Uterus (tissue), 4 donors: Measurements from ENCODE around the gene HDAC4. TPM values are rescaled to one million over a fixed set of nuclear protein-coding genes. Genes with fewer than 3 reads are reported as not detected.

Source experiments
- DNase-seq, 2 donors: peaks; one replicate each; pipeline ENCODE4 v3.0.0-alpha.2; 2019 to 2020
- H3K27ac ChIP-seq, 2 donors: fragments of 200-600 bp; sonication (generic); 1 replicate in 1 of 2; 2 replicates in 1 of 2; pipeline ENCODE4 v1.5.1; 2016 to 2018
- H3K27me3 ChIP-seq, 2 donors: fragments of 200-600 bp; sonication (generic); one replicate each; pipeline ENCODE4 v1.5.1; 2018 to 2019; ENCODE audit warnings: control low read depth in 1 of 2
- H3K36me3 ChIP-seq, 2 donors: fragments of 200-600 bp; sonication (generic); one replicate each; pipeline ENCODE4 v1.5.1; 2019; ENCODE audit warnings: control low read depth in 1 of 2
- H3K4me1 ChIP-seq, 2 donors: fragments of 200-600 bp; sonication (generic); one replicate each; pipeline ENCODE4 v1.5.1; 2018 to 2019; ENCODE audit warnings: control low read depth in 1 of 2
- H3K4me3 ChIP-seq, 2 donors: fragments of 200-600 bp; sonication (generic); 1 replicate in 1 of 2; 2 replicates in 1 of 2; pipeline ENCODE4 v1.5.1; 2018 to 2019; ENCODE audit warnings: mild to moderate bottlenecking in 1 of 2
- H3K9me3 ChIP-seq, 2 donors: fragments of 200-600 bp; sonication (generic); one replicate each; pipeline ENCODE4 v1.5.1; 2019; ENCODE audit warnings: control low read depth in 1 of 2
- POLR2A ChIP-seq, 2 donors: fragments of 450-650 bp; IDR thresholded peaks; one replicate each; pipeline ENCODE4 v1.6.1; 2016; ENCODE audit warnings: antibody characterized with exemption in 2 of 2, mild to moderate bottlenecking in 1 of 2, moderate library complexity in 1 of 2
- intact Hi-C: fragments of 100-400 bp; cut with DNase I; formaldehyde crosslinking; loops from one replicate; pipeline ENCODE4 v1.15.1; 2023; ENCODE audit warnings: low total_unique reads
- total RNA-seq, 4 donors: library from RNA; depleted of rRNA in 3 of 4; stranded (reverse); fragments of >200 nt in 3 of 4; gene quantifications; one replicate each; pipeline versions ENCODE4 v1.1.0 to v1.2.4, GENCODE V29; 2014 to 2023
- TF ChIP-seq, protein P1 (sequence below), 4 experiments: fragments of 200-600 bp in 2 of 4; fragments of 450-650 bp in 2 of 4; sonication (generic) in 2 of 4; IDR thresholded peaks; one replicate each; pipeline ENCODE4 v1.5.1; 2016 to 2019; ENCODE audit warnings: antibody characterized with exemption in 4 of 4, mild to moderate bottlenecking in 2 of 4, moderate library complexity in 1 of 4
- donor health status: DM: yes; HTN: yes; CAD: no.

HDAC4 gene
- total RNA-seq, 4 donors from 2014 or later, result 42.1 to 91.5 (median 73.4) TPM

DNA sequence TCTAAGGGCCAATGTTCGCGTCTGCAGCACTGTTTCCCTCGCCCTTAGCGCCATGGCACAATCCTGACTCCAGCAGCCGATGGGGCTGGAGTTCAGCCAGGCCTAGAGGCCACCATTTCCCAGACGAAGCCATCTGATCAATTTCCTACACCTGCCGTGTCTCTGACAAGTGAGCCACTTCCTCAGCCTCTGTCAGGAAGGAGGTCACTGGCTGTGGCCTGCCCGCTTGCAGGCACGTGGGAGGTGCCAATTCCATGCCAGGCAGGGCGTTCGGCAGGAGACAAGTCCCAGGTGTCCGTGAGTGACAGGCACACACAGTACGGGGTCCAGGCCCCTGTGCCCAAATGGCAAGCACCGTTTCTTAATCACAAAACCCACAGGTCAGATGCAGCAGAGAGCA, 318.4 kb downstream of the HDAC4 start:
- Histone ChIP-seq H3K4me3 (no peak overlapping the region), H3K36me3 (no peaks in the 10 kb centered on the region), H3K9me3 (no peaks in the 10 kb centered on the region), H3K4me1 (no peaks in the 10 kb centered on the region), H3K27me3 (no peaks in the 10 kb centered on the region), H3K27ac (no peak overlapping the region)
- TF ChIP-seq, protein P1, sequence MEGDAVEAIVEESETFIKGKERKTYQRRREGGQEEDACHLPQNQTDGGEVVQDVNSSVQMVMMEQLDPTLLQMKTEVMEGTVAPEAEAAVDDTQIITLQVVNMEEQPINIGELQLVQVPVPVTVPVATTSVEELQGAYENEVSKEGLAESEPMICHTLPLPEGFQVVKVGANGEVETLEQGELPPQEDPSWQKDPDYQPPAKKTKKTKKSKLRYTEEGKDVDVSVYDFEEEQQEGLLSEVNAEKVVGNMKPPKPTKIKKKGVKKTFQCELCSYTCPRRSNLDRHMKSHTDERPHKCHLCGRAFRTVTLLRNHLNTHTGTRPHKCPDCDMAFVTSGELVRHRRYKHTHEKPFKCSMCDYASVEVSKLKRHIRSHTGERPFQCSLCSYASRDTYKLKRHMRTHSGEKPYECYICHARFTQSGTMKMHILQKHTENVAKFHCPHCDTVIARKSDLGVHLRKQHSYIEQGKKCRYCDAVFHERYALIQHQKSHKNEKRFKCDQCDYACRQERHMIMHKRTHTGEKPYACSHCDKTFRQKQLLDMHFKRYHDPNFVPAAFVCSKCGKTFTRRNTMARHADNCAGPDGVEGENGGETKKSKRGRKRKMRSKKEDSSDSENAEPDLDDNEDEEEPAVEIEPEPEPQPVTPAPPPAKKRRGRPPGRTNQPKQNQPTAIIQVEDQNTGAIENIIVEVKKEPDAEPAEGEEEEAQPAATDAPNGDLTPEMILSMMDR (IDR thresholded peaks at IDR 0.05), result no peak
- no peak for TF ChIP-seq POLR2A (IDR thresholded peaks at IDR 0.05)
- DNase-seq, result no peak
- intact Hi-C loops, result no loop called here

- DNase-seq, result no peak
- no peaks in the 10 kb centered on the region for H3K4me1 ChIP-seq
- H3K27ac ChIP-seq, result no peak overlapping the region
- H3K9me3 ChIP-seq, result no peaks in the 10 kb centered on the region
- TF ChIP-seq POLR2A (IDR thresholded peaks at IDR 0.05), result no peak
- TF ChIP-seq, protein P1 (IDR thresholded peaks at IDR 0.05), result no peak
- intact Hi-C loops, result no loop called here
- no peaks in the 10 kb centered on the region for H3K36me3 ChIP-seq
- H3K27me3 ChIP-seq, result no peaks in the 10 kb centered on the region
- H3K4me3 ChIP-seq, result no peak overlapping the region
These were observed 319.2 kb downstream of the HDAC4 start for GRCh38 chr2:239081622-239082021.

- no peak overlapping the region for H3K27ac ChIP-seq
- intact Hi-C loops, result no loop called here
- no peaks in the 10 kb centered on the region for H3K27me3 ChIP-seq
- no peaks in the 10 kb centered on the region for H3K36me3 ChIP-seq
- DNase-seq, result no peak
- no peaks in the 10 kb centered on the region for H3K9me3 ChIP-seq
- no peaks in the 10 kb centered on the region for H3K4me1 ChIP-seq
- H3K4me3 ChIP-seq, result no peak overlapping the region
- no peak for TF ChIP-seq POLR2A (IDR thresholded peaks at IDR 0.05)
- TF ChIP-seq, protein P1 (IDR thresholded peaks at IDR 0.05), result no peak
These were observed 319.8 kb downstream of the HDAC4 start for GRCh38 chr2:239081046-239081445.

GRCh38 chr2:239079671-239080294, 321.0 kb downstream of the HDAC4 start:
- no peak overlapping the region for H3K4me3 ChIP-seq
- no peak for DNase-seq
- no peaks in the 10 kb centered on the region for H3K4me1 ChIP-seq
- no peaks in the 10 kb centered on the region for H3K9me3 ChIP-seq
- H3K27me3 ChIP-seq, result no peaks in the 10 kb centered on the region
- TF ChIP-seq POLR2A (IDR thresholded peaks at IDR 0.05), result no peak
- TF ChIP-seq, protein P1 (IDR thresholded peaks at IDR 0.05), result no peak
- intact Hi-C loops, result no loop called here
- no peaks in the 10 kb centered on the region for H3K36me3 ChIP-seq
- H3K27ac ChIP-seq, result no peak overlapping the region

GRCh38 chr2:239078128-239078924, 322.5 kb downstream of the HDAC4 start:
- no peaks in the 10 kb centered on the region for H3K9me3 ChIP-seq
- no peak overlapping the region for H3K27ac ChIP-seq
- no peak for TF ChIP-seq POLR2A (IDR thresholded peaks at IDR 0.05)
- TF ChIP-seq, protein P1 (IDR thresholded peaks at IDR 0.05), result no peak
- intact Hi-C loops, result no loop called here
- DNase-seq, result no peak
- no peaks in the 10 kb centered on the region for H3K36me3 ChIP-seq
- no peak overlapping the region for H3K4me3 ChIP-seq
- no peaks in the 10 kb centered on the region for H3K27me3 ChIP-seq
- H3K4me1 ChIP-seq, result no peaks in the 10 kb centered on the region
